ENCODE measurements around the gene SEC24D.
"Not testable (repeated sequence)": the region's sequence is repeated elsewhere in the genome, so short reads cannot be mapped to it uniquely, and the experiment has no call there.

SEC24D gene, protein sequence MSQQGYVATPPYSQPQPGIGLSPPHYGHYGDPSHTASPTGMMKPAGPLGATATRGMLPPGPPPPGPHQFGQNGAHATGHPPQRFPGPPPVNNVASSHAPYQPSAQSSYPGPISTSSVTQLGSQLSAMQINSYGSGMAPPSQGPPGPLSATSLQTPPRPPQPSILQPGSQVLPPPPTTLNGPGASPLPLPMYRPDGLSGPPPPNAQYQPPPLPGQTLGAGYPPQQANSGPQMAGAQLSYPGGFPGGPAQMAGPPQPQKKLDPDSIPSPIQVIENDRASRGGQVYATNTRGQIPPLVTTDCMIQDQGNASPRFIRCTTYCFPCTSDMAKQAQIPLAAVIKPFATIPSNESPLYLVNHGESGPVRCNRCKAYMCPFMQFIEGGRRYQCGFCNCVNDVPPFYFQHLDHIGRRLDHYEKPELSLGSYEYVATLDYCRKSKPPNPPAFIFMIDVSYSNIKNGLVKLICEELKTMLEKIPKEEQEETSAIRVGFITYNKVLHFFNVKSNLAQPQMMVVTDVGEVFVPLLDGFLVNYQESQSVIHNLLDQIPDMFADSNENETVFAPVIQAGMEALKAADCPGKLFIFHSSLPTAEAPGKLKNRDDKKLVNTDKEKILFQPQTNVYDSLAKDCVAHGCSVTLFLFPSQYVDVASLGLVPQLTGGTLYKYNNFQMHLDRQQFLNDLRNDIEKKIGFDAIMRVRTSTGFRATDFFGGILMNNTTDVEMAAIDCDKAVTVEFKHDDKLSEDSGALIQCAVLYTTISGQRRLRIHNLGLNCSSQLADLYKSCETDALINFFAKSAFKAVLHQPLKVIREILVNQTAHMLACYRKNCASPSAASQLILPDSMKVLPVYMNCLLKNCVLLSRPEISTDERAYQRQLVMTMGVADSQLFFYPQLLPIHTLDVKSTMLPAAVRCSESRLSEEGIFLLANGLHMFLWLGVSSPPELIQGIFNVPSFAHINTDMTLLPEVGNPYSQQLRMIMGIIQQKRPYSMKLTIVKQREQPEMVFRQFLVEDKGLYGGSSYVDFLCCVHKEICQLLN

DNA sequence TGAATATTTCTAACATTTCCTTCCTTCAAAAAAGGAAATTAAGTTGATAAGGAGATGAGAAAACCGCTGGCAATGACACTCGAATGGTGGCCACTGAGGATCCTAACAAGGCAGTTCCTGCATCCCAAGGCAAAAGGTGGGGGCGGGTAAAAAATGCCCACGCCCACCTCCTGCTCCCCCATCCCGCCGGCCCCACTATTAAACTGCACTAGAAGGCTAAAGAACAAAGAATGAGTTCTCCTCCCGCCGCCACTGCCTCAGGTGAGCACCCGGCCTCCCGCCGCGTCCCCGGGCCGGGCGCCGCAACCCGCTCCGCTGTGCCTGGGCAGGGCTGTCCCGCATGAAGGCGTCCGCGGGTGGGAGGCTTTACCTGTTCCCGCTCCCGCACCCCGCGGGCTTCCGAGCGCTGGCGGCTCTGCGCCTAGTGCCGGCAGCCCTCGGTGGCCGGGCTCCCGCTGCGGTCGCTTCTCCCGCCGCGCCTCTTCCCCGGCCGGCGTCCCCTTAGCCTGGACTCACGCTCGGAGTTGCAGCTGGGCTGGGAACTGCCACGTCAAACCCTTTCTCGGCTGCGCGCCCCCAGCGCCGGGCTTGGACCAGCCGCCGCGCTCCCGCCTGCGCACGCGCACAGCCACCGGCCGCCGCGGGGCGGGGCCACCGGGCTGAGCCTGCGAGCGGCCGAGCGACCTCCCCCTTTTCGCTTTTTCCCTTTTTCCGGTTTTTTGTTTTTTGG is at the start of gene SEC24D:
TSS of gene SEC24D (minus strand) at position 556 of the 730 bp plus-strand sequence. CDS start 2,430 bp downstream, outside the sequence.
- DNase-seq, result peak; percentile 81 to 84

DNA sequence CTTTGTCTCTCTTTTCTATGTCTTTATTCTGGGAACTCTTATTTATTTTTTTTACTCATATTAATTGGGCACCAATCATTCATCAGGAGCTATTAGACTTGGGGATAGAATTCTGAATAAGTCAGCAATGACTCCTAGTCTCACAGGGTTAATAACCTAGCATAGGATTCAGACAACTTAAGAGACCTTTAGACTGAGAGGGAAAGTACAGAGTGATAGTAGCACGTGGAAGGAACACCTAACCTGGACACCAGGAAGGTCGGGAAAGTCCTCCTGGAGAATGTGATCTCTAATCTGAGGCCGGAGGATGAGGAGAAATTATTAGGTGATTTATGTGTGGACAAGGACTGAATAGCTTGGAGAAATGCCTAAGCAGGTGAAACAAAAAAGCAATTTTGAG is 48.8 kb upstream of the SEC24D start:
- no peak for DNase-seq

DNA sequence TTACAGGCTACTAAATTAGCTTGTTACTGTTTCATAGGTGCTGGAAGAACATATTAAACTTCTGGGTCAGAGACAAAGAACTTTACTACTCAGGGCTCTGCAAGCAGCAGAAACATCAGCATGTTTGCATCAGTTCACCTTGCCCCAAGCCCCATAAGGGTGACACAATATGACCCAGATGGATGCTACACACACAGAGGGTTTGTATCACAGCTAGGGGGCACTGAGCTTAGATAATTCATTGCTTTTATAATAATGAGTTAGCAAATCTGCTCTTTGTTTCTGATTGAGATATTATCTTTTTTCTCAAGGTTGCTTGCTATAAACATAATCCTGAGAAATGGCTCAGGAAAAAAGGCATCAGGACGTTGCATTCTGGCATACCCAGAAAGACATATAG is 47.9 kb upstream of the SEC24D start:
- DNase-seq, result no peak

DNA sequence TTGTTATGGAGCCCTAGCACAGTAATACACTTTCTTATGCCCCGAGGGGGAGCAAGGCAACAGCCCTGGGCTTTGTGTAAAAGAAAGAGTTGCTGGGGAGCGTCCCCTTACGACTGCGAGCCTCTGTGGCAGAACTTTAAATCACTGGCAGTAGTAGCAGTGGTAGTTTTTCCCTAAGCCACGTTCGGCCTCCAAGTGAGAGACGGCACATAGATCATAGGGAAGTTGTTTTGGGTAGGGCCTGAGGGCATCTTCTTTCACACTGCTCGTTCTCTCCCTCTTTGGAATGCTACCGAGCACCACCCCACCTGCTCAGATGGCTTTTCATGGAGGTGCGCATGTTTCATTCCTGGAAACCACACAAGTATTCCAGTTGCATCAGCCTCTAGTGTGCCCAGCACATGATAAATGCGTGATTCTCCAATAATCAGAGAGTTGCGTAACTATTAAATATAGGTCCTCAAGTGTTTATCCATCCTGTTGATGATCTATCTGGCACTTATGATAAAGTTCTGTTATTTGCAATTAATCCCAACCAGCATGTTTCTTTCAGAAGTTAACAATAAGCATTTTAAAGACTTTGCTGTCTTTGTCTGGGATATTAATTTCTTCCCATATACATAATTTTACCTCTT is 45.7 kb upstream of the SEC24D start:
- DNase-seq, result no peak

DNA sequence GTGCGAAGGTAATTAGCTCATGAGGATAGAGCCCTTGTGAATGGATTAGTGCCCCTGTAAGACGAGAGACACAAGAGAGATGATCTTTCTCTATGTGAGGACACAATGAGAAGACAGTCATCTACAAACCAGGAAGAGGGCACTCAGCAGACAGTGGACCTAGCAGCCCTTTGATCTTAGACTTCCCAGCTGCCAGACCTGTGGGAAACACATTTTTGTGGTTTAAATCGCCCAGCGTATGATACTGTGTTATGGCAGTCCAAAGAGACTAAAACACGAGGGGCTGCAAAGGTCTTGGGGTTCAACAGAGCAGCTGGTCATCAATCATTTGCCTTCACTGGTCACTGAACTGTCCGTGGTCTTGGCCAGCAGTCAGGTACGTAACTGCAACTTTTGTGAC is 43.5 kb upstream of the SEC24D start:
- DNase-seq, result no peak

DNA sequence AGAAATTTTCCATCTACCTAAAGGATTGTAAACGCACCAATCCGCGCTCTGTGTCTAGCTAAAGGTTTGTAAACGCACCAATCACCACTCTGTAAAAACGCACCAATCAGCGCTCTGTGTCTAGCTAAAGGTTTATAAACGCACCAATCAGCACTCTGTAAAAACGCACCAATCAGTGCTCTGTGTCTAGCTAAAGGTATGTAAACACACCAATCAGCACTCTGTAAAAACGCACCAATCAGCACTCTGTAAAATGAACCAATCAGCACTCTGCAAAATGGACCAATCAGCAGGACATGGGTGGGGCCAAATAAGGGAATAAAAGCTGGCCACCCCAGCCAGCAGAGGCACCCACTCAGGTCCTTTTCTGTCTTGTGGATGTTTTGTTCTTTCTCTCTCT is 42.6 kb upstream of the SEC24D start:
- not testable (repeated sequence) for DNase-seq

DNA sequence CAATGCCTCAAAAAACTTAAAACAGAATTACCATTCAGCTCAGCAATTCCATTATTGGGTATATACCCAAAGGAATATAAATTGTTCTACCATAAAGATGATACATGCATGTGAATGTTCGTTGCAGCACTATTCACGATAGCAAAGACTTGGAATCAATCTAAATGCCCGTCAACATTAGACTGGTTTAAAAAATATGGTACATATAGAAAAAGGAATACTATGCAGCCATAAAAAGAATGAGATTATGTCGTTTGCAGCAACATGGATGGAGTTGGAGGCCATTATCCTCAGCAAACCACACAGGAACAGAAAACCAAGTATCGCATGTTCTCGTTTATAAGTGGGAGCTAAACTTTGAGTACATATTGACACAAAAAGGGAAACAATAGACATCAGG is 41.9 kb upstream of the SEC24D start:
- no peak for DNase-seq

DNA sequence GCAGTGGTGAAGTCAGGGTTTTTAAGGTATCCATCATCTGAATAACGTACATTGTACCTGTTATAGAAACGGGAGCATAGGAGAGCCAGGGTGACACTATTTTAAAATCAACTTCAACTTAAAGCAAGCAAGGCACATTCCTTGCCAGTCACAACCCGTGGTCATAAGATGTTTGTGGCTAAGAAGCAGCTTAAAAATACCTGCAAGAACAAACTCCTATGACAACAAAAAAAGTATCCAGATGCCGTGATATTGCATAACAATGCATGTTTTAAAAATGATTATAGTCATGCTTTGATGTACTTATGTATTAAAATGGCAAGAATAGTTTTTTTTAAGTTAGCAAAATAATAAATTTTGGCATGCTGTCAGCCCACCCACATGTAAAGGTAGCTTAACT is 36.3 kb upstream of the SEC24D start:
- no peak for DNase-seq

DNA sequence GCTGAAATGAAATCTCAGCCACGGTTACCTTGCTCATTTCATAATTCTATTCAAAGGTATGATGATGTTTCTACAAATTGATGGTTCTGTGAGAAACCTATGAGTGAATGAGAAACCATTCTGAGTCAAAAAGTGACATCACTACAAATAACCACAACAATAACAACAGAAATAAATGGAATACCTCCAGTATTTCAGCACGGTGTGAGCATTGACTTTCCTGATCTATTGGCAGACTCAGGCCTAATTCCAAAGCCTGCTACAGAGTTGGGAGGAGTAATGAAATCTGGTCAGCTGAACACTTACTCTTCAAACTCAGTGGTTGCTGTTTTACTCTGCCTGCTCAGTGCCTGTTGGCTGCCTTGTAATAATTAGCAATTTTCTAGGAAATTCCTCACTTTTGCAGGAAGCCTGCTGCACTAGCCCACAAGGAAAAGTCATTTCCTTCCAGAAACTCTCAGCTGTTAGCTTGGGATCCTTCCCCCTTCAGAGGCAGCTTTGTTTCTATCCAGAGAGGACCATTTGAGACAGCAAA is 33.9 kb upstream of the SEC24D start:
- no peak for DNase-seq

DNA sequence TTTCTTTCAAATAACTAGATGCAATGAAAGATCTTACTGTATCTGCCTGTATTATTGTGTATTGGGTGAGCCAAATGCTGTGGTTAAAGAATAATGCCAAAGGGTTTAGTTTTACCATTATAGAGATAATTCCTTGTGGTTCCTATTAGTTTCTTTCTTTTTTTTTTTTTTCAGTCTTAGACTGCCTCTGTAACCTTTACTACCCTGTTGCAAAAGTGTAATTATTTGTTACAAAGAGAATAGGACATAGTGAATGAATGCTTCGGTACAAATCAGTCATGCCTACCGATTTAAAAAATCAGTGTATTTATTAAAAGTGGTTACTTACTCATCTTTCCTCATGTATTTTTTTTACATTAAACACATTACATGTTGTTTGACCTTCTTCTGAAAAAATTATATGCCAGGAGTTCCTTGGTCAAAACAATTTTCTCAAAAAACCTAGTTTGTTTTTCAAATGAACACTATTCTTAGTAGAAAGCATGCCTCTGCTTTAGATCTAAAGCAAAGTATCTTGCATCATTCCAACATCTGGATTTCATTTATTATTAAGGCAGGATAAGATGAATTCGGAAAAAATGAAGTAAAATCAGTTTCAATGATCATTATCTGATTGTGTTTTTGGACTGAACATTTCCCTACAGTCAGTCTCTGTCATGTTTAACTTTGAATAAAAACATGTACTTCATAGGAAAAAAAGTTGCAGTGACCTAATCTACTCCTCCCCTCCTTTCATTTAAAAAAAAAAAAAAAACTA is 31.6 kb upstream of the SEC24D start:
- DNase-seq, result no peak

DNA sequence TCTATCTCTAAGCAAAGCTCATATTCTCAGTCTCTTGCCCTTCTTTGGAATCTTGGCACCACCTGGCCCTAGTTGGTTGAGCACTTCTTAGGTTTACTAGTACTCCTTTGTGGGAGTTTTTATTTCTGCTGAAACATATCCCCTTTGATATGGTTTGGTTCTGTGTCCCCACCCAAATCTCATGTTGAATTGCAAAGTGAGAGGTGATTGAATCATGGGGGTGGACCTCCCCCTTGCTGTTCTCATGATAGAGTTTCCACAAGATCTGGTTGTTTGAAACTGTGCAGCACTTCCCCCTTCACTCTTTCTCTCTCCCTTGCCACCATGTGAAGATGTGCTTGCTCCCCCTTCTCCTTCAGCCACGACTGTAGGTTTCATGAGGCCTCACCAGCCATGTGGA is 30.5 kb upstream of the SEC24D start:
- no peak for DNase-seq

DNA sequence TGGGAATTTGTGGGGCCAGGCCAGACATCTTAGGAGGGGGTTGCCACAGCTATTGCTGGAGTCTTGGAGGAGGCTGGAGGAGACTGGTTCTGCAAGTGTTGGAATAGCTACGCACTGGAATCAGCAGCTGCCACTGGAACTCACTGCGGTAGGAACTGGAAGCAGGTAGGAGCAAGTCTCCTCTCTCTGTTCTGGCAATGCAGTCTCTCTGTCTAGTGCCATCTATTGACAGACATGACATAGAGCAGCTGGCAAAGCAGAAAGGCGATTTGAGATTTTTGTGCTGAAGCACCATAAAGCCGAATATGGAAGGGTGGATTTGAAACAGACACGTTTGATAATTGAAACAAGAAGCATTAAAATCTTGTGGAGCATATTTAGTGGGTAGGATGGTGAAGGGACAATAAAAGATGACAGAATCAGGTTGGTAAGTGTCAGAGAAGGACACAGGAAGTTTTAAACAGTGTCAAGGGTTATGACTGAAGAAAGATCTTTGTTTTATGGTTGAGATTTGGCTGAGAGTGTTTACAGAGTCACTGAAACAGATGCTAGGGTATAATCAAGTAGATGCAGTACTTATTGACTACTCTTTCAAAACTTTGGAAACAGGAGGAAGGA is 29.3 kb upstream of the SEC24D start:
- DNase-seq, result no peak

DNA sequence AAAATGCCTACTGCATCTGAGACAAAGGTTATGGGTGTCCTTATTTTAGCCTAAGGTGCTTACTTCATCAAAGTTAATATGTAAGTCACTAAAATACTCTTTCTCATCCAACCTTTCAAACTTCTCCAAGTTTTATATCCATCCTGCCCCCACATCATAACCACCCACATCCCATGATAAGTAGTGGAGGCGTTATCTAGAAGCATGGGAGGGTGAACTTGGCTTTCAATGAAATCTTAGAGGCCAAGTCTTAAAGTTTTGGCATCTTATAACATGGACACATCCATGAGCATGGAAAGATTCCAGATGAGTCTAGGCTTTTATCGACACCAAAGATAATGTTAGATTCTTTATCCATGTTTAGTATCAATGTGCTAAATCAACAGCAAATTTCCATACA is 22.9 kb upstream of the SEC24D start:
- DNase-seq, result no peak

DNA sequence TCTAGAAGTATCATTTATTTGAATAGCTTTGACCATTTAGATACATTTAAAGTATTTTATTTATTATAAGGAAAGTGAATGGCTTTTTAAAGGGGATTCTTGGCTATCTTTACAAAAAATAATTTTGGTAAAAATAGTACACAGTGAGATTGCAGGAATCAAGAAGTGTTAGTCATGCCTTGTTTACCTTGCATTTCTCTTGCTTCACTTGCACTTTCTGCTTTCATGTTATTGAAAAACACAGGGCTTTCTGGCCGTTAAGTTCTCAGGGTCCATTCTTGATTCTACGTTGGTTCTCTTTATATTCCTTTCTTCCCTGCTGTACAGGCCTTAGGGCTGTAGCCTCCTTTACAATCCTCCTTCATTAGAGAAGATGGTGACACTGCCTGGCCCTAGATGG is 21.8 kb upstream of the SEC24D start:
- no peak for DNase-seq

DNA sequence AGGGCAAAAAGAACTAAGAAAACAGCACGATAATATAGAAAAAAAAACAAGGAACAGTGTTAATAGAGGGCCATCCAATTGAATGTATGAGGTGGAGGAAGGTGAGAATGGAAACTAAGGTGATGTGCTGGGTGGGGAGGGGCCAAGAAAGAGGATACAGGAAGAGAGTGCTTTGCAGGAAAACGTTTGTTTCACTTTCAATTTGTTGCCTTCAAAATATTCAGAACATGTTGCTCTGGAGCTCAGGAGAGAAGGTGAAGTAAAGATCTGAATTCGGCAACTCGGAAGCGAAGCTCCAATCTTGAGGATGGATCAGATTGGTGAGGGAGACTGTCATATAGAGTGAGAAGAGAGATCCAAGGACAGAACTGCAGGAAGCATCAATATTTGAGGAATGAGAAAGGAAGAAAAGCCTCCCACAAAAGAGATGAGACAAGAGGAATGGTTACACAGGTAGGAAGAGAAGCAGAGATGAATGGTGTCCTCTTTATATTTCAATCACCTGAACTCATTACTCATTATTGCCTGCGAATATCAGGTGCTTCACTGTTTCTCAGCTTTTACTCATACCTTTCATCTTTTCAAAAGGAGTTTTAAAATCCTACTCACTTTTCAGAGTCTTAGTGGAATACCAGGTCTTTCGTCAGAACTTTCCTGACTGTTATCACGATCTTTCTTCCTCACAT is 14.7 kb upstream of the SEC24D start:
- DNase-seq, result no peak

DNA sequence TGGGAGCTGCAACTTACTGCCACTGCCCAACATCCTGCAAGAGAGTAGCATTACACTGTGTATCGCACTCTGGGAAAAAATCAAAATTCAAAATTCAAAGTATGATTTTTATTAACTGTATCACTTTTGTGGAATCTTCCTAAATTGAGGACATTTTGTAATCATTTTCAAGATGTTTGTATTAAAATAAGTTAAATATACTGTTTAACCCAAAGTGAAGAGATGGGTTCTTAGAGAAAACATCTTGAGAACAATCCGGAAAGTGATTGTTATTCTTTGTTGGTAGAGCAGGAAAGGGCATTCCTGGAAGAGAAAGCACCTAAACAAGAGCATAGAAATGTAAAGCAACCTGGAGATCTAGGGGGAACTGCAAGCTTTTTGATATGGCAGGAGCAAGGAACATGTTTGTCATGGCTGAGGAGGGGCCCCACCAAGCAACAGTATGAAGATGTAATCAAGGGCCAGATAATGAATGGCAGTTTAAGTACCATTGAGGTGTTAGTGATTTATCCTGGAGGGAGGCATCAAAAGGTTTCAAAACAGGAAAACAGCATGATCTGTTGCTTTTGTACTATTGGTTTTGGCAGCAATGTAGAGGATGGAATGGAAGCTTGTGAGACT is 14.1 kb upstream of the SEC24D start:
- DNase-seq, result no peak

DNA sequence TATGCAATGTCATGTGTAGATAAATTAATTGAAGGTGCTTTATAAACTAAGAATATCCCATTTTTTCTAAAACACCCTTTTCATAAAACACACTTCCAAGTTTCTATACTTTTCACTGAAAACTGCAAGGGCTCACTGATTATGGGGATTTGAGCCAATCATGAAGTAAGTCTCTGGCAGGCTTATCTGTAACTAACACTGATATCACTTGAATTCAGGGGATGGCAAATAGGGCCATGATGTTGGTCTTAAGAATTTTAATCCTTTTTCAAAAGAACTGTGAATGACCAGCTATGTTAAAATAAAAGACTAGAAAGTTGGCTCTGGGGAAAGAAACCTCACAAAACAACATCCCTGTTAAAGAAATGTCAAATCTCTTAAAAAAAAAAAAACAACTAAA is 13.0 kb upstream of the SEC24D start:
- no peak for DNase-seq

DNA sequence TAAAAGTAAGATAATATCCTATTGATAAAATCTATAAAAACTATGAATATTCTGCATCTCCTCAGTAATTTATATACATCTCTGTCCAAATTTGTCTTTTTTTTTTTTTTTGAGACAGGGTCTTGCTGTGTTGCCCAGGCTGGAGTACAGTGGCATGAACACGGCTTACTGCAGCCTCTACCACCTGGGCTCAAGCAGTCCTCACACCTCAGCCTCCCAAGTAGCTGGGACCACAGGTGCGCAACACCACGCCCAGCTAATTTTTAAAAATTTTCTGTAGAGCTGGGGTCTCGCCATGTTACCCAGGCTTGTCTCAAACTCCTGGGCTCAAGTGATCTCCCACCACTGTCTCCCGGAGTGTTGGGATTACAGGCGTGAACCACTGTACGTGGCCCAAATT is 12.3 kb upstream of the SEC24D start:
- no peak for DNase-seq

DNA sequence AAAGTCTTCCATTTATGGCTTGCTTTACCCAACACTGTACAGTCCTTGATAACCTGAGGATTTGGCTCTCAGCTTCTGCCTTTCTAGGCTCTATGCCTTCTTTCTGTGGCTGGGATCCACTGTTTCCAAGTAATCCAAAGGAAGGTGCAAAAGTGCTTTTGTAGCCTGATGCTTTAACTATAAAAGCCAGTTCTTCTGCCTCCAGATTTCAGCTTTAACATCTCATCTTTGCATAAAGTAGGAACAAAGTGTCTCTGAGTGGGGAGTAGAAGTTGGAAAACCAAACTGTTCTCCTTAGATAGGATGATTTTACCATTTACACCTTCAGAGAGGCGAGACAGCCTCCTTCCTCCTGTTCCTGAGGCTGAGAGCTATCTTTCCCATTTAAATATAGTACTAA is 11.1 kb upstream of the SEC24D start:
- DNase-seq, result no peak

DNA sequence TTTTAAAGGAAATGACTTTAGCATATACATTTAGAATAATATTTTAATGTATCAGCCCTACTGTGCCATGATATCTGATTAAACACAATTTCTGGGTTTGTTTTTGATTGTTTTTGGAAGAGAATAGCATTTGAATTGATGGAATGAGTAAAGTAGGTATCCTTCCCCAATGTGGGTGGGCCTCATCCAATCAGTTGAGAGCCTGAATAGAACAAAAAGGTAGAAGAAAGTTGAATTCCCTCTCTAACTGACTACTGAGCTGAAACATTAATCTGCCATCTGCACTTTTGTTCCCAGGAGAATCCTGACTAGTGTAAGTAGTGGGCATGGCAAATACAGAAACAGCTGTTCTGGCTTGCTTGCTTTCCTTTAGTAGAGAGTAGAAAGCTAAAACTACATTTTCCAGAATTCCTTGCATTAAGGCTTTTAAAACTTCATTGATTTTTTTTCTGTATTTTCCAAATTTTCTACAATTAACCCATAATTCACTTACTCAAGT is 9.7 kb upstream of the SEC24D start:
- no peak for DNase-seq
